IMR-90 (cell line): Measurements from ENCODE around the gene SFXN3. TPM values are rescaled to one million over a fixed set of nuclear protein-coding genes. Genes with fewer than 3 reads are reported as not detected.

Source experiments
- ATAC-seq: fragments of 200-7000 bp; cut with Tn5 transposase; 2 replicates; pipeline ENCODE4 v1.9.1; 2020; ENCODE audit warnings: low read depth, mild to moderate bottlenecking, moderate library complexity
- BruUV-seq: library from RNA; stranded (reverse); fragments of 400-500 nt; replicated peaks from 2 replicates; lab custom pipeline; 2021; lab: Mats Ljungman, UMichigan
- CTCF ChIA-PET: fragments of 300-600 bp; formaldehyde crosslinking; extraction: SDS; loops from one replicate; lab custom pipeline; 2021; ENCODE audit warnings: antibody characterized with exemption; lab: Yijun Ruan, JAX
- POLR2A ChIA-PET: fragments of 300-600 bp; sonication (Branson Sonifier 250); formaldehyde crosslinking; loops from one replicate; lab custom pipeline; 2022; ENCODE audit warnings: antibody characterized with exemption; ENCODE audit not compliant: unreplicated experiment; lab: Charles Lee
- DNase-seq: peaks from one replicate; pipeline ENCODE4 v3.0.0; 2013
- H2AFZ ChIP-seq: replicated peaks from 2 replicates; pipeline ENCODE3; 2013; ENCODE audit warnings: low read length, mild to moderate bottlenecking; ENCODE audit not compliant: poor library complexity
- H2AK5ac ChIP-seq: 2 replicates; pipeline ENCODE4 v1.6.1; 2013; ENCODE audit warnings: low read depth, low read length, inconsistent platforms
- H2AK9ac ChIP-seq: replicated peaks from 2 replicates; pipeline ENCODE3; 2013; ENCODE audit warnings: mild to moderate bottlenecking, low read depth, low read length, moderate library complexity; ENCODE audit not compliant: poor library complexity
- H2BK120ac ChIP-seq: 2 replicates; pipeline ENCODE4 v1.6.1; 2013; ENCODE audit warnings: low read depth, low read length, inconsistent platforms
- H2BK15ac ChIP-seq: 3 replicates; pipeline ENCODE4 v1.6.1; 2013; ENCODE audit warnings: low read depth, low read length, inconsistent platforms
- H2BK20ac ChIP-seq: 2 replicates; pipeline ENCODE4 v1.6.1; 2013; ENCODE audit warnings: low read depth, mild to moderate bottlenecking, inconsistent platforms, low read length, moderate library complexity
- H2BK5ac ChIP-seq: 2 replicates; pipeline ENCODE4 v1.6.1; 2013; ENCODE audit warnings: mild to moderate bottlenecking, low read depth, low read length, inconsistent platforms; ENCODE audit not compliant: poor library complexity, severe bottlenecking
- H3K14ac ChIP-seq: replicated peaks from 2 replicates; pipeline ENCODE4 v1.6.1; 2013; ENCODE audit warnings: low read depth, low read length, inconsistent platforms
- H3K18ac ChIP-seq: 2 replicates; pipeline ENCODE4 v1.6.1; 2013; ENCODE audit warnings: low read depth, low read length, control low read depth
- H3K23ac ChIP-seq: 2 replicates; pipeline ENCODE4 v1.6.1; 2013; ENCODE audit warnings: low read depth, low read length, inconsistent platforms
- H3K27ac ChIP-seq: 2 replicates; pipeline ENCODE4 v1.5.1; 2013; ENCODE audit warnings: mild to moderate bottlenecking, control low read depth, low read length; ENCODE audit not compliant: insufficient read depth
- H3K27me3 ChIP-seq: 2 replicates; pipeline ENCODE4 v1.6.1; 2013; ENCODE audit warnings: low read length; ENCODE audit not compliant: control insufficient read depth, insufficient read depth
- H3K36me3 ChIP-seq: 2 replicates; pipeline ENCODE4 v1.6.1; 2013; ENCODE audit warnings: low read length, mixed read lengths; ENCODE audit not compliant: control insufficient read depth, insufficient read depth
- H3K4ac ChIP-seq: 2 replicates; pipeline ENCODE4 v1.6.1; 2013; ENCODE audit warnings: low read depth, low read length, inconsistent platforms
- H3K4me1 ChIP-seq: 2 replicates; pipeline ENCODE4 v1.6.1; 2013; ENCODE audit warnings: low read length, mixed read lengths; ENCODE audit not compliant: control insufficient read depth, insufficient read depth
- H3K4me2 ChIP-seq: 2 replicates; pipeline ENCODE4 v1.6.1; 2013; ENCODE audit warnings: low read depth, mild to moderate bottlenecking, control low read depth, low read length, moderate library complexity
- H3K4me3 ChIP-seq: 2 replicates; pipeline ENCODE4 v1.5.1; 2013; ENCODE audit warnings: low read depth, mild to moderate bottlenecking, control low read depth, low read length, moderate library complexity; ENCODE audit not compliant: insufficient read depth
- H3K56ac ChIP-seq: 2 replicates; pipeline ENCODE4 v1.6.1; 2013; ENCODE audit warnings: low read length, inconsistent platforms; ENCODE audit not compliant: insufficient read depth; ENCODE audit errors: extremely low read depth
- H3K79me1 ChIP-seq, 2 experiments: 2 replicates each; pipeline ENCODE4 v1.6.1; 2013; ENCODE audit warnings: low read length in 2 of 2, inconsistent platforms in 1 of 2, low read depth in 1 of 2
- H3K9ac ChIP-seq: 2 replicates; pipeline ENCODE4 v1.6.1; 2013; ENCODE audit warnings: low read depth, low read length, control low read depth
- H3K9me1 ChIP-seq: 2 replicates; pipeline ENCODE4 v1.6.1; 2013; ENCODE audit warnings: low read length, inconsistent platforms; ENCODE audit not compliant: insufficient read depth
- H3K9me3 ChIP-seq: 2 replicates; pipeline ENCODE4 v1.6.1; 2013; ENCODE audit warnings: low read length; ENCODE audit not compliant: control insufficient read depth, insufficient read depth
- H4K20me1 ChIP-seq: 2 replicates; pipeline ENCODE4 v1.6.1; 2013; ENCODE audit warnings: low read length, inconsistent platforms; ENCODE audit not compliant: insufficient read depth
- H4K5ac ChIP-seq: 2 replicates; pipeline ENCODE4 v1.6.1; 2013; ENCODE audit warnings: mild to moderate bottlenecking, low read depth, low read length, control low read depth
- H4K8ac ChIP-seq, 2 experiments: 2 replicates each; pipeline ENCODE4 v1.6.1; 2013; ENCODE audit warnings: low read depth in 2 of 2, low read length in 2 of 2, control low read depth in 1 of 2, inconsistent platforms in 1 of 2
- H4K91ac ChIP-seq: 2 replicates; pipeline ENCODE4 v1.6.1; 2013; ENCODE audit warnings: low read depth, low read length, inconsistent platforms; ENCODE audit not compliant: insufficient read depth
- FOS ChIP-seq: fragments of 150-350 bp; IDR thresholded peaks from 2 replicates; pipeline ENCODE4 v1.6.1; 2016; ENCODE audit warnings: low read depth, low read length
- MXI1 ChIP-seq: IDR thresholded peaks from 2 replicates; pipeline ENCODE4 v1.6.1; 2012; ENCODE audit warnings: low read depth, mild to moderate bottlenecking, low read length, moderate library complexity, borderline replicate concordance
- RCOR1 ChIP-seq: IDR thresholded peaks from 2 replicates; pipeline ENCODE4 v1.6.1; 2012; ENCODE audit warnings: mild to moderate bottlenecking, low read length, improper control_type of control experiment; ENCODE audit not compliant: insufficient replicate concordance
- RFX5 ChIP-seq: IDR thresholded peaks from 2 replicates; pipeline ENCODE4 v1.8.0; 2012; ENCODE audit warnings: low read depth, mild to moderate bottlenecking, low read length, moderate library complexity
- SMC3 ChIP-seq: fragments of 150-350 bp; IDR thresholded peaks from 2 replicates; pipeline ENCODE4 v1.6.1; 2016; ENCODE audit warnings: low read depth, mild to moderate bottlenecking, antibody characterized with exemption, low read length, moderate library complexity
- WGBS, 2 experiments: methylation state at CpG; one replicate each; pipeline versions ENCODE4 v1.1.5 to v1.1.7; 2013; ENCODE audit warnings: missing lambda C conversion rate in 2 of 2; ENCODE audit not compliant: insufficient read length in 1 of 2; ENCODE audit errors: extremely low coverage in 2 of 2; 5-methylcytosine and 5-hydroxymethylcytosine counted together
- dilution Hi-C: fragments of 300-500 bp; cut with HindIII; formaldehyde crosslinking; loops from one replicate; pipeline ENCODE4 v1.14.3; 2018; ENCODE audit warnings: low sequenced_read_pairs; ENCODE audit not compliant: unreplicated experiment
- in situ Hi-C: fragments of 300-500 bp; cut with MboI; formaldehyde crosslinking; loops from 3 replicates; pipeline ENCODE4 v1.14.3; 2019; ENCODE audit warnings: low sequenced_read_pairs, inconsistent platforms, mixed read lengths
- intact Hi-C: fragments of 100-400 bp; cut with micrococcal nuclease; formaldehyde crosslinking; loops from 2 replicates; pipeline ENCODE4 v1.10.0; 2022
- polyA plus RNA-seq, 3 experiments: library from polyadenylated mRNA; depleted of rRNA; stranded (reverse); fragments of >200 nt; gene quantifications; 2 replicates each; pipeline ENCODE4 v1.2.3, GENCODE V29; 2012; ENCODE audit warnings: low replicate concordance in 1 of 3
- total RNA-seq: library from RNA; depleted of rRNA; stranded (reverse); fragments of >200 nt; gene quantifications from 2 replicates; pipeline ENCODE4 v1.2.3, GENCODE V29; 2012
- TF ChIP-seq, protein P1 (sequence below): fragments of 150-350 bp; IDR thresholded peaks from 2 replicates; pipeline ENCODE4 v1.6.1; 2016; ENCODE audit warnings: low read depth, mild to moderate bottlenecking, low read length, moderate library complexity, borderline replicate concordance

The SFXN3 gene
- total and polyA plus RNA-seq, 2 of the 4 experiments (the other 2 are of a cell fraction) = 64.7 to 77.2 TPM

GRCh38 chr10:101069441-101069840 is 38.4 kb downstream of the SFXN3 start:
- Histone ChIP-seq H4K91ac (no peak overlapping the region), H2BK120ac (no peak overlapping the region), H3K36me3 (no peaks in the 10 kb centered on the region), H3K4me2 (no peak overlapping the region), H3K4me3 (no peak overlapping the region), H4K20me1 (no peaks in the 10 kb centered on the region), H2BK15ac (no peak overlapping the region), H3K79me1 (no peaks in the 10 kb centered on the region), H2BK5ac (no peak overlapping the region), H2AFZ (no peak overlapping the region), H3K4me1 (peaks cover 7% of the 10 kb centered on the region), H4K8ac (no peak overlapping the region), H3K27ac (no peak overlapping the region), H3K18ac (no peak overlapping the region), H3K9me1 (peaks cover 4% of the 10 kb centered on the region; the same call in 1 of the 2 replicates), H3K4ac (no peak overlapping the region), H2AK5ac (no peak overlapping the region), H2AK9ac (no peak overlapping the region), H3K27me3 (peaks cover 29% of the 10 kb centered on the region), H4K5ac (no peak overlapping the region), H3K23ac (no peak overlapping the region), H3K56ac (no peak overlapping the region), H3K14ac (no peak overlapping the region), H3K9ac (no peak overlapping the region), H3K9me3 (no peaks in the 10 kb centered on the region), H2BK20ac (no peak overlapping the region)
- no TSS peak for BruUV-seq
- POLR2A ChIA-PET = no interaction called here
- ATAC-seq = no peak
- 78% methylated on average over 4 of the region's 5 CpGs; no CpG with 5 or more reads in 1 of the 2 experiments for WGBS, 2 experiments
- dilution Hi-C loops (no loop called here), intact Hi-C loops (loop anchor here (5.0 kb wide), 1 partner anchor 37 kb away; the partner anchor contains the start of genes PDZD7 and SFXN3), in situ Hi-C loops (no loop called here)
- TF ChIP-seq SMC3 (no peak), RCOR1 (no peak), MXI1 (no peak), FOS (no peak), RFX5 (no peak)
- TF ChIP-seq, protein P1, sequence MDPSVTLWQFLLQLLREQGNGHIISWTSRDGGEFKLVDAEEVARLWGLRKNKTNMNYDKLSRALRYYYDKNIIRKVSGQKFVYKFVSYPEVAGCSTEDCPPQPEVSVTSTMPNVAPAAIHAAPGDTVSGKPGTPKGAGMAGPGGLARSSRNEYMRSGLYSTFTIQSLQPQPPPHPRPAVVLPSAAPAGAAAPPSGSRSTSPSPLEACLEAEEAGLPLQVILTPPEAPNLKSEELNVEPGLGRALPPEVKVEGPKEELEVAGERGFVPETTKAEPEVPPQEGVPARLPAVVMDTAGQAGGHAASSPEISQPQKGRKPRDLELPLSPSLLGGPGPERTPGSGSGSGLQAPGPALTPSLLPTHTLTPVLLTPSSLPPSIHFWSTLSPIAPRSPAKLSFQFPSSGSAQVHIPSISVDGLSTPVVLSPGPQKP = no peak
- no peak for DNase-seq
- CTCF ChIA-PET = interaction anchor here (1.3 kb wide), 1 partner anchor 20 kb away, joined by 3 read pairs; no protein-coding TSS in a partner anchor
